SK-N-SH (cell line): Measurements from ENCODE around the gene HACD4. TPM values are rescaled to one million over a fixed set of nuclear protein-coding genes. Genes with fewer than 3 reads are reported as not detected.

Source experiments
- CTCF ChIA-PET: fragments of 300-600, 350-600 bp; formaldehyde crosslinking; extraction: SDS; loops from one replicate; lab custom pipeline; 2021; lab: Yijun Ruan, JAX
- POLR2A ChIA-PET: fragments of 350-600 bp; sonication (Branson Sonifier 250); formaldehyde crosslinking; extraction: SDS; loops from one replicate; lab custom pipeline; 2020; ENCODE audit warnings: antibody characterized with exemption, inconsistent platforms; lab: Yijun Ruan, JAX
- DNase-seq: peaks from one replicate; pipeline ENCODE4 v3.0.0; 2012
- H2AFZ ChIP-seq: fragments of 200-600 bp; sonication (generic); 2 replicates; pipeline ENCODE4 v1.8.1; 2016; ENCODE audit warnings: antibody characterized with exemption, mild to moderate bottlenecking, low read depth
- H3F3A ChIP-seq: fragments of 200-600 bp; sonication (generic); replicated peaks from 2 replicates; pipeline ENCODE3; 2016; ENCODE audit warnings: antibody characterized with exemption, mild to moderate bottlenecking; ENCODE audit not compliant: insufficient read depth
- H3K27ac ChIP-seq, 2 experiments: fragments of 200-500 bp in 1 of 2; fragments of 200-600 bp in 1 of 2; sonication (Bioruptor generic) in 1 of 2; sonication (generic), shearing (Covaris generic) in 1 of 2; 2 replicates each; pipeline versions ENCODE4 v1.5.1 to v1.6.1; 2014 to 2016; ENCODE audit warnings: low read depth in 2 of 2, inconsistent platforms in 1 of 2, low read length in 1 of 2, mild to moderate bottlenecking in 1 of 2, mixed read lengths in 1 of 2
- H3K27me3 ChIP-seq: fragments of 200-600 bp; sonication (generic), shearing (Covaris generic); 2 replicates; pipeline ENCODE4 v1.6.1; 2016; ENCODE audit warnings: mixed run types; ENCODE audit not compliant: insufficient read depth
- H3K36me3 ChIP-seq, 2 experiments: fragments of 200-500 bp in 1 of 2; fragments of 200-600 bp in 1 of 2; sonication (Bioruptor generic) in 1 of 2; sonication (generic) in 1 of 2; replicated peaks in 1 of 2; 2 replicates each; pipeline versions ENCODE3 to v1.5.1; 2014 to 2016; ENCODE audit warnings: low read length in 1 of 2, mild to moderate bottlenecking in 1 of 2; ENCODE audit not compliant: insufficient read depth in 2 of 2, control insufficient read depth in 1 of 2
- H3K4me1 ChIP-seq, 2 experiments: fragments of 200-500 bp in 1 of 2; fragments of 200-600 bp in 1 of 2; sonication (Bioruptor generic) in 1 of 2; sonication (generic), shearing (Covaris generic) in 1 of 2; 2 replicates each; pipeline versions ENCODE4 v1.5.1 to v1.6.1; 2014 to 2016; ENCODE audit warnings: low read depth in 1 of 2, low read length in 1 of 2, mixed run types in 1 of 2; ENCODE audit not compliant: insufficient read depth in 2 of 2, control insufficient read depth in 1 of 2
- H3K4me2 ChIP-seq: fragments of 200-600 bp; sonication (generic), shearing (Covaris generic); 2 replicates; pipeline ENCODE4 v1.6.1; 2017; ENCODE audit warnings: mixed run types
- H3K4me3 ChIP-seq, 2 experiments: fragments of 200-500 bp in 1 of 2; fragments of 200-600 bp in 1 of 2; sonication (Bioruptor generic) in 1 of 2; sonication (generic), shearing (Covaris generic) in 1 of 2; 2 replicates each; pipeline versions ENCODE4 v1.5.1 to v1.8.1; 2014 to 2016; ENCODE audit warnings: low read depth in 2 of 2, inconsistent platforms in 1 of 2, low read length in 1 of 2, mild to moderate bottlenecking in 1 of 2, mixed read lengths in 1 of 2, moderate library complexity in 1 of 2
- H3K79me2 ChIP-seq: fragments of 200-600 bp; sonication (generic); 2 replicates; pipeline ENCODE4 v1.8.1; 2017; ENCODE audit warnings: mild to moderate bottlenecking; ENCODE audit not compliant: insufficient read depth
- H3K9ac ChIP-seq: fragments of 200-600 bp; sonication (generic); 2 replicates; pipeline ENCODE4 v1.6.1; 2017; ENCODE audit warnings: mixed run types
- H3K9me2 ChIP-seq: fragments of 200-600 bp; sonication (generic); 2 replicates; pipeline ENCODE4 v1.6.1; 2017; ENCODE audit warnings: mixed run types
- H3K9me3 ChIP-seq: fragments of 200-600 bp; sonication (generic); 2 replicates; pipeline ENCODE4 v1.6.1; 2017; ENCODE audit warnings: mixed run types, mild to moderate bottlenecking, moderate library complexity
- H4K20me1 ChIP-seq: fragments of 200-600 bp; sonication (generic); 2 replicates; pipeline ENCODE4 v1.6.1; 2017; ENCODE audit warnings: mild to moderate bottlenecking, mixed run types; ENCODE audit not compliant: insufficient read depth
- EZH2phosphoT487 ChIP-seq: fragments of 200-600 bp; sonication (generic); IDR thresholded peaks from 2 replicates; pipeline ENCODE4 v1.6.1; 2017; ENCODE audit warnings: low read depth, mixed run types, mild to moderate bottlenecking, antibody characterized with exemption, moderate library complexity, borderline replicate concordance
- FOXJ3 ChIP-seq: sonication (generic); formaldehyde crosslinking; IDR thresholded peaks from 2 replicates; pipeline ENCODE4 v1.5.1; 2020; ENCODE audit warnings: mild to moderate bottlenecking, missing genetic modification reagents
- MXI1 ChIP-seq: IDR thresholded peaks from 2 replicates; pipeline ENCODE4 v1.6.1; 2012; ENCODE audit warnings: mild to moderate bottlenecking, low read depth, low read length, improper control_type of control experiment
- RAD21 ChIP-seq: IDR thresholded peaks from 2 replicates; pipeline ENCODE4 v1.6.1; 2012; ENCODE audit warnings: mild to moderate bottlenecking, low read length
- RCOR1 ChIP-seq: fragments of 150-350 bp; IDR thresholded peaks from 2 replicates; pipeline ENCODE4 v1.6.1; 2017; ENCODE audit warnings: antibody characterized with exemption, low read length
- RFX5 ChIP-seq: IDR thresholded peaks from 2 replicates; pipeline ENCODE4 v1.6.1; 2012; ENCODE audit warnings: mild to moderate bottlenecking, improper control_type of control experiment, low read length
- TAF1 ChIP-seq: IDR thresholded peaks from 2 replicates; pipeline ENCODE4 v1.6.1; 2012; ENCODE audit warnings: low read depth, mild to moderate bottlenecking, low read length, moderate library complexity, borderline replicate concordance
- TCF12 ChIP-seq: IDR thresholded peaks from 2 replicates; pipeline ENCODE4 v1.4.0; 2012
- WGBS: methylation state at CpG from one replicate; pipeline ENCODE4 v1.1.6; 2017; ENCODE audit warnings: low lambda C conversion rate; 5-methylcytosine and 5-hydroxymethylcytosine counted together
- polyA plus RNA-seq, 3 experiments: library from polyadenylated mRNA; depleted of rRNA; stranded (reverse); fragments of >200 nt; gene quantifications; 2 replicates each; pipeline ENCODE4 v1.2.3, GENCODE V29; 2012
- TF ChIP-seq, protein P1 (sequence below): IDR thresholded peaks from 2 replicates; pipeline ENCODE4; 2012
- TF ChIP-seq, protein P2 (sequence below): IDR thresholded peaks from 2 replicates; pipeline ENCODE4 v1.6.1; 2012; ENCODE audit warnings: mild to moderate bottlenecking, low read depth, low read length, moderate library complexity
- TF ChIP-seq, protein P3 (sequence below): IDR thresholded peaks from 2 replicates; pipeline ENCODE4 v1.4.0; 2012; ENCODE audit warnings: low read depth, borderline replicate concordance

HACD4 gene
- polyA plus RNA-seq, 1 of the 3 experiments (the other 2 are of a cell fraction): under 0.01 TPM

DNA sequence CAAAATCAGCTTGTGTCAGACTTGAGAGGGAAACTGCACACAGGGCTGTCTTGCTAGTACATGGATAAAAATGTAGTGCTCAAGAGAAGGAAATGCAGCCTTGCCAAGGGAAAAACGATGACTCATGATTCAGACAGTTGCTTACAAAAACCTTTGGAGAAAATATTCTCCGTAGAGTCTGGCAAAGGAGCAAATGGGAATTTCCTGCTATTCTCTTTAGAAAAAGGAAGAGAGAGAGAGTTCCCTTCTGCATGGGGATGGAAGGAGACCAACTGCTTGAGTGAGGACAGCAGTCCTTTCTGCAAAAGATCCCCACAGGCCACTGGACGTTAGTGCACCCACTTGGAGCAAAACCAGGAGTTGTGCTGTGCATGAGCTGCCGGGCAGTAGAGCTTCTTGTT, 38.7 kb upstream of the HACD4 start (continued):
- TF ChIP-seq RAD21 (no peak), TAF1 (no peak), FOXJ3 (CRISPR knock-in tag) (no peak), RCOR1 (no peak), EZH2phosphoT487 (no peak), RFX5 (no peak)
- TF ChIP-seq, protein P1, sequence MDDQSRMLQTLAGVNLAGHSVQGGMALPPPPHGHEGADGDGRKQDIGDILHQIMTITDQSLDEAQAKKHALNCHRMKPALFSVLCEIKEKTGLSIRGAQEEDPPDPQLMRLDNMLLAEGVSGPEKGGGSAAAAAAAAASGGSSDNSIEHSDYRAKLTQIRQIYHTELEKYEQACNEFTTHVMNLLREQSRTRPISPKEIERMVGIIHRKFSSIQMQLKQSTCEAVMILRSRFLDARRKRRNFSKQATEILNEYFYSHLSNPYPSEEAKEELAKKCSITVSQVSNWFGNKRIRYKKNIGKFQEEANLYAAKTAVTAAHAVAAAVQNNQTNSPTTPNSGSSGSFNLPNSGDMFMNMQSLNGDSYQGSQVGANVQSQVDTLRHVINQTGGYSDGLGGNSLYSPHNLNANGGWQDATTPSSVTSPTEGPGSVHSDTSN: no peak; the same call in 1 of the 2 replicates
- TF ChIP-seq, protein P2, sequence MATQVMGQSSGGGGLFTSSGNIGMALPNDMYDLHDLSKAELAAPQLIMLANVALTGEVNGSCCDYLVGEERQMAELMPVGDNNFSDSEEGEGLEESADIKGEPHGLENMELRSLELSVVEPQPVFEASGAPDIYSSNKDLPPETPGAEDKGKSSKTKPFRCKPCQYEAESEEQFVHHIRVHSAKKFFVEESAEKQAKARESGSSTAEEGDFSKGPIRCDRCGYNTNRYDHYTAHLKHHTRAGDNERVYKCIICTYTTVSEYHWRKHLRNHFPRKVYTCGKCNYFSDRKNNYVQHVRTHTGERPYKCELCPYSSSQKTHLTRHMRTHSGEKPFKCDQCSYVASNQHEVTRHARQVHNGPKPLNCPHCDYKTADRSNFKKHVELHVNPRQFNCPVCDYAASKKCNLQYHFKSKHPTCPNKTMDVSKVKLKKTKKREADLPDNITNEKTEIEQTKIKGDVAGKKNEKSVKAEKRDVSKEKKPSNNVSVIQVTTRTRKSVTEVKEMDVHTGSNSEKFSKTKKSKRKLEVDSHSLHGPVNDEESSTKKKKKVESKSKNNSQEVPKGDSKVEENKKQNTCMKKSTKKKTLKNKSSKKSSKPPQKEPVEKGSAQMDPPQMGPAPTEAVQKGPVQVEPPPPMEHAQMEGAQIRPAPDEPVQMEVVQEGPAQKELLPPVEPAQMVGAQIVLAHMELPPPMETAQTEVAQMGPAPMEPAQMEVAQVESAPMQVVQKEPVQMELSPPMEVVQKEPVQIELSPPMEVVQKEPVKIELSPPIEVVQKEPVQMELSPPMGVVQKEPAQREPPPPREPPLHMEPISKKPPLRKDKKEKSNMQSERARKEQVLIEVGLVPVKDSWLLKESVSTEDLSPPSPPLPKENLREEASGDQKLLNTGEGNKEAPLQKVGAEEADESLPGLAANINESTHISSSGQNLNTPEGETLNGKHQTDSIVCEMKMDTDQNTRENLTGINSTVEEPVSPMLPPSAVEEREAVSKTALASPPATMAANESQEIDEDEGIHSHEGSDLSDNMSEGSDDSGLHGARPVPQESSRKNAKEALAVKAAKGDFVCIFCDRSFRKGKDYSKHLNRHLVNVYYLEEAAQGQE: no peak
- TF ChIP-seq, all 33 proteins: peak for 8

DNA sequence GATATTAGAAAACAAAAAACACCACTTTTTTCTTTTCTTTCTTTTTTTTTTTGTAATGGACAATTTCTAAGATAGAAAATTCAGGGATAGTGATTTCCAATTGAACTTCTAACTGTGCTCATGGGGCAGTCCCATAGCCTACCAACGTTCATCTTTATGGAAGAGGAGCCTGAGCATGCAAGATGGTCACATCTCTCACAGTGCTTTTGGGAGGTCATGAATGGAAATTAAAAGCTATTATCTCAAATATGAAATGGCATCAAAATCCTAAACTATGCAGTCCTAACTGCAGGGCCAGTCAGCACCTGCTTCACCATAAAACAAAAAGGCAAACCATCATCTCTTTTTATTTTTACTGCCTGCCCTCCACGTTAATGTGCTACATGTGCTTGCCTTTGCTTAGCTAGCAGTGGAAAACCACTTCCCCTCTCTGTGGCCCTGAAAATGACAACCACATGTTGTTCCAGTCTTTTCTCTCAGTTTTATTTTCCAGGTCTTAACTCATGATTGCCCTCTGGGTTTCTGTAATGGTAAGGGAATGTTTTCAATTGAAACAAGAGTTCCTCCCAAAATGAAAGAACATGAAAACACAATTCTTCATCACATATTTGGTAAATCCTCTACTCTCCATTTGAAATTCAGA, 29.6 kb upstream of the HACD4 start:
- H2AFZ ChIP-seq: no peak overlapping the region
- no peak overlapping the region for H3K4me2 ChIP-seq
- H3K36me3 ChIP-seq: no peaks in the 10 kb centered on the region
- no peak for TF ChIP-seq EZH2phosphoT487
- TF ChIP-seq MXI1: peak; percentile 82
- peak; percentile 15; the same call in 1 of the 2 replicates for TF ChIP-seq RAD21
- TF ChIP-seq, protein P3, sequence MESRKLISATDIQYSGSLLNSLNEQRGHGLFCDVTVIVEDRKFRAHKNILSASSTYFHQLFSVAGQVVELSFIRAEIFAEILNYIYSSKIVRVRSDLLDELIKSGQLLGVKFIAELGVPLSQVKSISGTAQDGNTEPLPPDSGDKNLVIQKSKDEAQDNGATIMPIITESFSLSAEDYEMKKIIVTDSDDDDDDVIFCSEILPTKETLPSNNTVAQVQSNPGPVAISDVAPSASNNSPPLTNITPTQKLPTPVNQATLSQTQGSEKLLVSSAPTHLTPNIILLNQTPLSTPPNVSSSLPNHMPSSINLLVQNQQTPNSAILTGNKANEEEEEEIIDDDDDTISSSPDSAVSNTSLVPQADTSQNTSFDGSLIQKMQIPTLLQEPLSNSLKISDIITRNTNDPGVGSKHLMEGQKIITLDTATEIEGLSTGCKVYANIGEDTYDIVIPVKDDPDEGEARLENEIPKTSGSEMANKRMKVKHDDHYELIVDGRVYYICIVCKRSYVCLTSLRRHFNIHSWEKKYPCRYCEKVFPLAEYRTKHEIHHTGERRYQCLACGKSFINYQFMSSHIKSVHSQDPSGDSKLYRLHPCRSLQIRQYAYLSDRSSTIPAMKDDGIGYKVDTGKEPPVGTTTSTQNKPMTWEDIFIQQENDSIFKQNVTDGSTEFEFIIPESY: no peak
- peak; percentile 38; the same call in 1 of the 2 replicates for TF ChIP-seq TCF12
- H3F3A ChIP-seq: no peaks in the 10 kb centered on the region
- H4K20me1 ChIP-seq: no peaks in the 10 kb centered on the region
- no peaks in the 10 kb centered on the region for H3K9me2 ChIP-seq
- H3K9me3 ChIP-seq: no peaks in the 10 kb centered on the region
- ChIA-PET CTCF (interaction anchor here (1.0 to 1.8 kb wide), 2 partner anchors 27 to 50 kb away, joined by 3 to 6 read pairs; no protein-coding TSS in a partner anchor), POLR2A (no interaction called here)
- H3K27me3 ChIP-seq: no peaks in the 10 kb centered on the region
- H3K79me2 ChIP-seq: no peaks in the 10 kb centered on the region
- no peak overlapping the region for H3K9ac ChIP-seq
- H3K27ac ChIP-seq: peak overlapping the region in 1 of 2 experiments; percentile 39; a peak in 1 of 4 replicates
- H3K4me3 ChIP-seq: no peak overlapping the region
- peaks cover 0 to 4% of the 10 kb centered on the region in 2 experiments; a peak in 2 of 4 replicates for H3K4me1 ChIP-seq
- WGBS: 23% methylated on average over 2 of the region's 2 CpGs
- no peak for DNase-seq
